ENCODE data around the gene KIAA1328.

DNA sequence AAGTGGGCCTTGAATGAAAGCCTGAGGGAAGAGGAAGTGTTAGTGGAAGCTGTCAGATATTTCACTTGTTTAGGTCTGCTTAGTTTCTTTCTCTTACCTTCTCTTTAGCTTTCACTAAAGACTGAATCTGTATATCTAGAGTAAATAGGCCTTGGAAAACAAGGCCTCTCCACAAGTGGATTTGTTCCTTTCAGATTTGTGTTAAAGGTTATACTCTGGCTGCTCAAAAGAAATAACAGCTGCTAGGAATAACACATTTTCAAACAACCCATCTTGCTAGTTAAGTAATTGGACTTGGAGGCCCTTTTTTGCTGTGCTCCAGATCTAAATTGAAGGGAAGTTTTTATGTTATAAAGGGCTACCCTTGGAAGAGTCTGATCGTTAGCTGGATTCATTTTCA lies 236.3 kb downstream of the KIAA1328 start:
- TF ChIP-seq, protein P1, sequence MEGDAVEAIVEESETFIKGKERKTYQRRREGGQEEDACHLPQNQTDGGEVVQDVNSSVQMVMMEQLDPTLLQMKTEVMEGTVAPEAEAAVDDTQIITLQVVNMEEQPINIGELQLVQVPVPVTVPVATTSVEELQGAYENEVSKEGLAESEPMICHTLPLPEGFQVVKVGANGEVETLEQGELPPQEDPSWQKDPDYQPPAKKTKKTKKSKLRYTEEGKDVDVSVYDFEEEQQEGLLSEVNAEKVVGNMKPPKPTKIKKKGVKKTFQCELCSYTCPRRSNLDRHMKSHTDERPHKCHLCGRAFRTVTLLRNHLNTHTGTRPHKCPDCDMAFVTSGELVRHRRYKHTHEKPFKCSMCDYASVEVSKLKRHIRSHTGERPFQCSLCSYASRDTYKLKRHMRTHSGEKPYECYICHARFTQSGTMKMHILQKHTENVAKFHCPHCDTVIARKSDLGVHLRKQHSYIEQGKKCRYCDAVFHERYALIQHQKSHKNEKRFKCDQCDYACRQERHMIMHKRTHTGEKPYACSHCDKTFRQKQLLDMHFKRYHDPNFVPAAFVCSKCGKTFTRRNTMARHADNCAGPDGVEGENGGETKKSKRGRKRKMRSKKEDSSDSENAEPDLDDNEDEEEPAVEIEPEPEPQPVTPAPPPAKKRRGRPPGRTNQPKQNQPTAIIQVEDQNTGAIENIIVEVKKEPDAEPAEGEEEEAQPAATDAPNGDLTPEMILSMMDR (conservative IDR thresholded peaks at IDR 0.05), result no peak
- TF ChIP-seq ZFX (IDR thresholded peaks at IDR 0.05), result no peak

Data from C4-2B (cell line).